ENCODE measurements around the gene TEX2. TPM values are rescaled to one million over a fixed set of nuclear protein-coding genes. Genes with fewer than 3 reads are reported as not detected.

The TEX2 gene
- polyA plus RNA-seq, 3 donors: 6.5 to 8.7 (median 7.8) TPM

DNA sequence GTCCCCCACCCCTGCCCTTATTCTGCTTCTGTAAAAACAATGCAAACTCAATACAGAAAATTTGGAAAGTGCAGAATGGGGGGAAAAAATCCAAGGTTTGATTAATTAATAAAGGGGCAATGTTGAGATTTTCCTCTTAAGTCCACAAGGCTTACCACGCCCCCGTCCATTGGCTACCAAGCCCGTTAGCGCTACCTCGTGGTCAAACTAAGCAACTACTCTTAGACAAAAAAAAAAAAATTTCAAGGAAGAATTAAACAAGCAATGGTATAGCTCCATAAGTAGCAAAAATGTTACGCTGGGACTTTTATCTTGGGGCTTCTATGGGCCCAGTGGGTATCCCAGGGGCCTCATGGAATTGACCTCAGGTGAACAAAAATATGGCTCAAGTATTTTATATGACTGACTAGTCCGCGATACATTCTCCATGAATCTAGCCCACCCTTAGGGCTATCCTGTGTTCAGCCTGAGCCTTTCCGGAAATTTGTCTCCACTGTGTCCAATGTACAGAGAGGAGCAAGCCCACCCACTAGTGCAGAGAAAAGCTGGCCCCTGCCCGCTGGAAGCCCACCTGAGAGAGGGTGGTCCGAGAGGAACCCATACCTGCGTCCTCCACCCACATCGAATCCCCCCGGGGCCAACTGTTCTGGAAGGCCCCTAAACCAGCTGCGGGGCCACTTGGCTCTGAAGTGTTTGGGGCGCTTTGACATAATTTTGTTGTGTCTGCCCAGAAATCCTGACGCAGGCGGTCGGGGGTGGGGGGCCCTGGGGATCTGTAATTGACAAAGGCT, 19.1 kb upstream of the TEX2 start:
- Histone ChIP-seq H3K4me1 (ENCODE audit: control insufficient read depth in 1 of 2, insufficient read depth in 2 of 2, low read length in 2 of 2) (peaks cover 36 to 39% of the 10 kb centered on the region in 2 donors), H3K9ac (ENCODE audit: insufficient read depth, low read length, poor library complexity, severe bottlenecking) (peak overlapping the region; percentile 36), H3K27ac (ENCODE audit: low read depth in 1 of 2, low read length in 2 of 2) (peak overlapping the region in 1 of 2 donors; percentile 56), H3K4me3 (replicated peaks in 1 of 3; ENCODE audit: low read depth in 2 of 3, low read length in 3 of 3) (peak overlapping the region in 1 of 3 experiments; percentile 62), H3K4me2 (replicated peaks; ENCODE audit: extremely low read depth, low read length, poor library complexity, severe bottlenecking) (peak overlapping the region; percentile 72), H3K27me3 (ENCODE audit: control insufficient read depth in 2 of 2, insufficient read depth in 2 of 2, low read length in 2 of 2) (no peaks in the 10 kb centered on the region), H3K79me2 (ENCODE audit: insufficient read depth, low read length) (peaks cover 4% of the 10 kb centered on the region), H4K20me1 (ENCODE audit: insufficient read depth, low read length) (no peaks in the 10 kb centered on the region), H3K36me3 (replicated peaks in 1 of 2; ENCODE audit: control insufficient read depth in 1 of 2, insufficient read depth in 2 of 2, low read length in 2 of 2) (no peaks in the 10 kb centered on the region), H3K9me3 (replicated peaks in 1 of 2; ENCODE audit: control insufficient read depth in 1 of 2, insufficient read depth in 1 of 2, low read length in 2 of 2) (no peaks in the 10 kb centered on the region), H2AFZ (ENCODE audit: insufficient read depth, low read depth, low read length, poor library complexity, severe bottlenecking) (peak overlapping the region; percentile 81)
- no peaks in the 10 kb centered on the region for H3K9me3 Mint-ChIP-seq
- H3K4me1 Mint-ChIP-seq: peaks cover 46% of the 10 kb centered on the region
- no peaks in the 10 kb centered on the region for H3K27me3 Mint-ChIP-seq (ENCODE audit: low read depth in 3 of 3)
- no peaks in the 10 kb centered on the region for H3K36me3 Mint-ChIP-seq
- intact Hi-C loops (cut with micrococcal nuclease): loop anchor here (5.0 to 10.0 kb wide), 3 partner anchors 130 to 357 kb away; no protein-coding TSS in a partner anchor
- TF ChIP-seq, protein P1, sequence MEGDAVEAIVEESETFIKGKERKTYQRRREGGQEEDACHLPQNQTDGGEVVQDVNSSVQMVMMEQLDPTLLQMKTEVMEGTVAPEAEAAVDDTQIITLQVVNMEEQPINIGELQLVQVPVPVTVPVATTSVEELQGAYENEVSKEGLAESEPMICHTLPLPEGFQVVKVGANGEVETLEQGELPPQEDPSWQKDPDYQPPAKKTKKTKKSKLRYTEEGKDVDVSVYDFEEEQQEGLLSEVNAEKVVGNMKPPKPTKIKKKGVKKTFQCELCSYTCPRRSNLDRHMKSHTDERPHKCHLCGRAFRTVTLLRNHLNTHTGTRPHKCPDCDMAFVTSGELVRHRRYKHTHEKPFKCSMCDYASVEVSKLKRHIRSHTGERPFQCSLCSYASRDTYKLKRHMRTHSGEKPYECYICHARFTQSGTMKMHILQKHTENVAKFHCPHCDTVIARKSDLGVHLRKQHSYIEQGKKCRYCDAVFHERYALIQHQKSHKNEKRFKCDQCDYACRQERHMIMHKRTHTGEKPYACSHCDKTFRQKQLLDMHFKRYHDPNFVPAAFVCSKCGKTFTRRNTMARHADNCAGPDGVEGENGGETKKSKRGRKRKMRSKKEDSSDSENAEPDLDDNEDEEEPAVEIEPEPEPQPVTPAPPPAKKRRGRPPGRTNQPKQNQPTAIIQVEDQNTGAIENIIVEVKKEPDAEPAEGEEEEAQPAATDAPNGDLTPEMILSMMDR (IDR thresholded peaks at IDR 0.05): peak; percentile 91
- H3K4me3 Mint-ChIP-seq: peak overlapping the region in 1 of 2 donors; percentile 53
- peak; percentile 64 to 75 (median 72) for DNase-seq
- H3K27ac Mint-ChIP-seq: peak overlapping the region in 3 of 7 donors; percentile 36 to 71 (median 68)
- 71% methylated on average over 6 of the region's 19 CpGs for WGBS (ENCODE audit: insufficient coverage)

DNA sequence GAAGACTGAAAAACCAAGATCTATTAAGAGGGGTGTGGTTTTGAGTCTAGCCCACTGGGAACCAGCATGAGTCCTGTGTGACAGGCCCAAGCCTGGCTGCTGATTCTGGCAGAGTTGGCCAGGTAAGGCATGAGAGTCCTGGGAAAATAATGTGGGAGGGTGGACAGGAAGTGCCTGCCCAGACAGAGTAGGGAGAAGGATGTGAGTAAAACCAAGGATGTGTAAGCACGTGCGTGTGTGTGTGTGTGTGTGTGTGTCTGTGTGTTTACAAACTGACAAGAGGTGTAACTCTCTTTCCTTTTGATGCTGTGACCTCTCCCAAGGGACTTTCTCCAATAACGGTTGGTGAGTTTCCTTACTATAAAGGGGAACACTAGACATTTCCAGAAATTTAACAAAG, 15.6 kb upstream of the TEX2 start:
- DNase-seq: peak in 1 of 3 donors; percentile 14
- Mint-ChIP-seq H3K27ac (peak overlapping the region in 6 of 7 donors; percentile 40 to 87 (median 78)), H3K36me3 (no peaks in the 10 kb centered on the region), H3K4me1 (peaks cover 43% of the 10 kb centered on the region), H3K9me3 (no peaks in the 10 kb centered on the region), H3K27me3 (ENCODE audit: low read depth in 3 of 3) (peaks cover 0 to 3% (median 1%) of the 10 kb centered on the region in 3 donors), H3K4me3 (peak overlapping the region in 1 of 2 donors; percentile 15)
- H3K4me1 ChIP-seq (ENCODE audit: control insufficient read depth in 1 of 2, insufficient read depth in 2 of 2, low read length in 2 of 2): peaks cover 36 to 39% of the 10 kb centered on the region in 2 donors
- peak overlapping the region; percentile 32 to 60 for H3K27ac ChIP-seq (ENCODE audit: low read depth in 1 of 2, low read length in 2 of 2)
- H3K9ac ChIP-seq (ENCODE audit: insufficient read depth, low read length, poor library complexity, severe bottlenecking): no peak overlapping the region
- peaks cover 4% of the 10 kb centered on the region for H3K79me2 ChIP-seq (ENCODE audit: insufficient read depth, low read length)
- H3K9me3 ChIP-seq (replicated peaks in 1 of 2; ENCODE audit: control insufficient read depth in 1 of 2, insufficient read depth in 1 of 2, low read length in 2 of 2): no peaks in the 10 kb centered on the region
- no peak overlapping the region for H3K4me2 ChIP-seq (replicated peaks; ENCODE audit: extremely low read depth, low read length, poor library complexity, severe bottlenecking)
- 0% methylated on average over 2 of the region's 3 CpGs for WGBS (ENCODE audit: insufficient coverage)
- TF ChIP-seq, protein P1 (IDR thresholded peaks at IDR 0.05): no peak
- H3K4me3 ChIP-seq (replicated peaks in 1 of 3; ENCODE audit: low read depth in 2 of 3, low read length in 3 of 3): no peak overlapping the region
- no peaks in the 10 kb centered on the region for H3K27me3 ChIP-seq (ENCODE audit: control insufficient read depth in 2 of 2, insufficient read depth in 2 of 2, low read length in 2 of 2)
- intact Hi-C loops (cut with micrococcal nuclease): loop anchor here in 1 of 2 donors (10.0 kb wide), 1 partner anchor 244 kb away; no protein-coding TSS in a partner anchor
- H4K20me1 ChIP-seq (ENCODE audit: insufficient read depth, low read length): no peaks in the 10 kb centered on the region
- no peak overlapping the region for H2AFZ ChIP-seq (ENCODE audit: insufficient read depth, low read depth, low read length, poor library complexity, severe bottlenecking)
- H3K36me3 ChIP-seq (replicated peaks in 1 of 2; ENCODE audit: control insufficient read depth in 1 of 2, insufficient read depth in 2 of 2, low read length in 2 of 2): no peaks in the 10 kb centered on the region

All from CD14-positive monocyte (primary cell).